ENCODE results near the gene MAP4K3.

DNA sequence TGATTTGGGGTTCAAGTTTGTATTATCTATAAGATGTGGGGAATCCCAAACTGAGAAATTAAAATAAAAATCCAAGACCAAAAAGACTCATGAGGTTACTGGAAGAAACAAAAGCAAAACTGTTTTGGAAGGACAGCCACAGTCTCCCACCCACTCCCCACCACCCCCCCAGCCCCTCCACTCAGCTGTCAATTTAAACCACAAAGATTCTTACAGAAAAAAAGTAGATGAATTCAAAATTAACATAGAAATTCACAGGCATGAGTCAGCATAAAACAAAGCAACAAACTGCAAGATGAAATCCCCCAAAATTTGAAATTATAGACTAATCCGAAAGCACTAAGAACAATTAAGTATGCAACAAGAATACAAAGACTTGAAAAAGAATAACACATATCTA lies 12.1 kb downstream of the MAP4K3 start:
- TF ChIP-seq, protein P1, sequence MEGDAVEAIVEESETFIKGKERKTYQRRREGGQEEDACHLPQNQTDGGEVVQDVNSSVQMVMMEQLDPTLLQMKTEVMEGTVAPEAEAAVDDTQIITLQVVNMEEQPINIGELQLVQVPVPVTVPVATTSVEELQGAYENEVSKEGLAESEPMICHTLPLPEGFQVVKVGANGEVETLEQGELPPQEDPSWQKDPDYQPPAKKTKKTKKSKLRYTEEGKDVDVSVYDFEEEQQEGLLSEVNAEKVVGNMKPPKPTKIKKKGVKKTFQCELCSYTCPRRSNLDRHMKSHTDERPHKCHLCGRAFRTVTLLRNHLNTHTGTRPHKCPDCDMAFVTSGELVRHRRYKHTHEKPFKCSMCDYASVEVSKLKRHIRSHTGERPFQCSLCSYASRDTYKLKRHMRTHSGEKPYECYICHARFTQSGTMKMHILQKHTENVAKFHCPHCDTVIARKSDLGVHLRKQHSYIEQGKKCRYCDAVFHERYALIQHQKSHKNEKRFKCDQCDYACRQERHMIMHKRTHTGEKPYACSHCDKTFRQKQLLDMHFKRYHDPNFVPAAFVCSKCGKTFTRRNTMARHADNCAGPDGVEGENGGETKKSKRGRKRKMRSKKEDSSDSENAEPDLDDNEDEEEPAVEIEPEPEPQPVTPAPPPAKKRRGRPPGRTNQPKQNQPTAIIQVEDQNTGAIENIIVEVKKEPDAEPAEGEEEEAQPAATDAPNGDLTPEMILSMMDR (IDR thresholded peaks at IDR 0.05): no peak
- TF ChIP-seq POLR2A (IDR thresholded peaks at IDR 0.05): no peak

All from thyroid gland (tissue), 4 donors.